HTERT RPE-1 (cell line): ENCODE results near the gene CEP131.

Experiments used
- in situ Hi-C: fragments of 300-500 bp; cut with MboI; formaldehyde crosslinking; loops from 4 replicates; pipeline ENCODE4 v1.14.3; 2020; ENCODE audit warnings: low sequenced_read_pairs

The CEP131 gene

DNA sequence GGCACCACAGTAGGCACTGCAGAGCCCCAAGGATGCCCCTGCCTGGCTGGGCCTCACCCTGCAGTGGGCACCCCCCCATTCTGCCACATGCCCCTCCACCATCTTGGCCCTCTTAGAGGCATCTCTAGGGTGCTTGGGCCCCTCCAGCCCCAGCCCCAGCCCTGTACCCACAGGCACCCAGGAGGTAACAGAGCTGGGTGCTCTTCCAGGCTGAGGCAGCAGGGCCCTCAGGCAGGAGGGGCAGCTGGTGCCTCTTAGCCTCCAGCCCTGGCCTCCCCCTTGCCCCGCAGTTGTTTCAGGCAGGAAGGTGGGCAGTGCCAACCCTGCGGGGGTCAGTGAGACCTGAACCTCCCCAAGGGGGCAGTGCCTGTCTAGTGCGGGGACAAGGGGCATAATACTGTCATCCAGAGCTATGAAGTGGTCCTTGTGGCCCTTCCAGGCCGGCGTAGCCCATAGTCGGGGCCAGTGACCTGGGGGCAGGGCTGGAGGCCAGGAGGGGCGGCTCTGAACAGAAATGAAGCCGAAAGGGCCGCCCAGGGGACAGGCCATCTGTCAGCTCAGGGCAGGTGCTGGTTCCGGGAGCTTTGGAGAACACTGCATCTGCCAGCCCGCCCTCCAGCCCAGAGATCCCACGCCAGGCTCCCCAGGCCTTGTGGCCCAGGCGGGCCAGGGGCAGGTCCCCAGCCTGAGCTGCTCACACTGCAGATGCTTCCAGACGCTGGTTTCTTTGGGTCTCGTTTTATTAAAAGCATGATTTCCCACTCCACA is 51.9 kb downstream of the CEP131 start:
- in situ Hi-C loops = no loop called here

DNA sequence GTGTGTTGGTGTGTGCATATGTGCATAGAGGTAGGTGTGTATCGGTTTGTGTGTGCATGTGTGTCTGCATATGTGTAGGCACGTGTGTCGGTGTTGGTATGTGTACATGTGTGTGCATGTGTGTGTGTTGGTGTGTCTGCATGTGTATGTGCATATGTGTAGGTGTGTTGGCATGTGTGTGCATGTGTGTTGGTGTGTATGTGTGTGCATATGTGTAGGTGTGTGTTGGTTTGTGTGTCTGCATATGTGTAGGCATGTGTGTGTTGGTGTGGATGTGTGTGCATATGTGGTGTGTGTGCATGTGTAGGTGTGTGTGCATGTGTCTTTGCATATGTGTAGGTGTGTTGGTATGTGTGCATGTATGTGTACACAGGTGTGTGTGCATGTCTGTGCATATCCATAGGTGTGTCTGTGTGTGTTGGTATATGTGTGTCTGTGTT is 52.9 kb downstream of the CEP131 start:
- in situ Hi-C loops = no loop called here

DNA sequence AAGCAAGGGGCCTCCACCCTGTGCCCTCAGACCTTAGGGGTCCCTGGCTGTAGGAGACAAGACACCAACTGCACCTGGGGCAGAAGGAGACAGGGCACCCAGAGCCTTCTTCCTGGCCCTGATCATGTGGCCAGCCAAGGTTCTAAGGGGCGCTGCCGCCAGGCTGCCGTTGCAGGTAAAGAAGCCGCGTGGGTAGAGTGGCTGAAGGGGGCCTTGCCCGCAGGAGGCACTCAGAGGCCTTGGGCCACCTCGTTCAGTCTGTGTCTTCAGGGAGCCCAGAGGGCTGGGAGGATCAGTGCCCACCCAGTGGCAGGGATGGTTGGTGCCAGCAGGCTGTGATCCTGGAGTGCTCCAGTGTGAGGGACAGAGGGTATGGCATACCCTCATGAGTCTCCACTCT is 55.1 kb downstream of the CEP131 start:
- in situ Hi-C loops = no loop called here

DNA sequence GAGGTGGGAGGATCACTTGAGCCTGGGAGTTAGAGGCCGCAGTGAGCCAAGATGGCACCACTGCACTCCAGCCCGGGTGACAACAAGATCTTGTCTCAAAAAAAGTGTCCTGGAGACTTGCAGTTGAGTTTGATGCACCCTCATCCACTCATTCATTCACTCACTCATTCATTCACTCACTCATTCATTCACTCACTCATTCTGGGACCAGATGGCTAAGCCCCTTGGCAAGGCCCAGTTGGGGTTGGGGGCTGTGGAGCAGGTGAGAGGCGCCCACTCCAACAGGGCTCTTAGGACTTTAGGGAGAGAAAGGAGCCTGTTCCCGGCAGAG is 55.6 kb downstream of the CEP131 start:
- in situ Hi-C loops = no loop called here

DNA sequence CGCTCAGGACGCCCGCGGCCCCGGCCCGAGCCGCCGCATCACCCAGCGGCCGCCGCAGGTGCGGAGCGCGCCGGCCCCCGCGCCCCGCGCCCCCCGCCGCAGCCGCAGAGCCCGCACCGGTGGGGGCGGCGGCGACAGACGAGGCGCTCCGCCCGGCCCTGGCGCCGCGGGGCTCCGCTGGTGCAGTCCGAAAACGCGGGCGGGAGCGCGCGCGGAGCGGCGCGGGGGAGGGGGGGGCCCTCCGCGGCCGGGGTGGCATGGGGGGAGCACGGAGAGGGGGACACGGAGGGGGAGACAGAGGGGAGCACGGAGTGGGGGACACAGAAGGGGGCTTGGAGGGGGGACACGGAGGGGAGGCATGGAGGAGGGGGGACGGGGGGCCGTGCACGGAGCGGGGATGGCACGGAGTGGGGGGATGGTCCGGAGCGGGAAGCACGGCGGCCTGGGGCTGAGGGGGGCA is 56.7 kb downstream of the CEP131 start, which contains the start of gene AATK:
TSS of gene AATK (minus strand) at position 189 of the 460 bp plus-strand sequence. CDS start 229 bp downstream, outside the sequence.
- in situ Hi-C loops = no loop called here

GRCh38 chr17:81165246-81166032 is 57.3 kb downstream of the CEP131 start, which contains the start of gene PVALEF:
Gene PVALEF (plus strand): TSS chr17:81165507. CDS start chr17:81181227, 15,720 bp downstream.
- in situ Hi-C loops = no loop called here

DNA sequence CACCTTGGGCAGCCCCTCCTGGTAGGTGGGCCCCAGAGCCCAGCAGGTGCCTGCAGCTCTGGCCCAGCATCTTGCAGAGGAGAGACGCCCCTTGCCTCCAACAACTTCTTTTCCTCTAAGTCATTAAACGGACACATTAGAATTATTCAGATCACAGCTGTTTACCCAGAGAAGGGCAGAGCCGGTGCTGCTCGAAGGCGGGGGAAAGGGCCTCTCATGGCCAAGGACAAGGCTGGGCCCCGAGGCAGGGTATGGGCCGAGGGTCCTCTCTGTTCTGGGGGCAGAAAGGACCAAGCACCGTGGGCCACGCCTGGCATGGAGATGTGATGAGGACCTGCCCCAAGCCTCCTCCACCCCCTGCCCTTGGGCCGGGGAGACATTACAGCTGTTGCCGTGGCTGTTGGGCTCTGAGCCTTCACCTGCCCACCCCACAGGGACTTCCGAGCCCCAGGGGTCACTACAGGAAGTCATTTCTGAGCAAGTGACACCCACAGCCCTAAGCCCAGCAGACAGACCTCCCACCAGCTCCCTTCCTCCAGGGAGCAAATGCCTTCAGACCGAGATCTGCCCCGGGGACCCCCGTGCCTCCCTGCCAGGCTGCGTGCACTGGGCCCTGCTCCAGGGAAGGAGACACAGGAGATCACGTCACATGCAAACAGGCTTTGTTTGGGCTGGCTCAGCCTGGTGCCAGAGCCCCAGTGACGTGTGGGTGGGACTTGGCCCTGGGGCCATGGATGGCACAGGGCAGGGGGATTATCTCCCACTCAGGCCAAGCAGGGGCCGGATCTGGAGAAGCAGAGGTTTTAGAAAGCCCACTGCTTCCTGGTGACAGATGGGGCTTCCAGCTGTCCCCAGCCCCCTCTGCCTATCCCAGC is 58.2 kb downstream of the CEP131 start:
- in situ Hi-C loops = no loop called here

DNA sequence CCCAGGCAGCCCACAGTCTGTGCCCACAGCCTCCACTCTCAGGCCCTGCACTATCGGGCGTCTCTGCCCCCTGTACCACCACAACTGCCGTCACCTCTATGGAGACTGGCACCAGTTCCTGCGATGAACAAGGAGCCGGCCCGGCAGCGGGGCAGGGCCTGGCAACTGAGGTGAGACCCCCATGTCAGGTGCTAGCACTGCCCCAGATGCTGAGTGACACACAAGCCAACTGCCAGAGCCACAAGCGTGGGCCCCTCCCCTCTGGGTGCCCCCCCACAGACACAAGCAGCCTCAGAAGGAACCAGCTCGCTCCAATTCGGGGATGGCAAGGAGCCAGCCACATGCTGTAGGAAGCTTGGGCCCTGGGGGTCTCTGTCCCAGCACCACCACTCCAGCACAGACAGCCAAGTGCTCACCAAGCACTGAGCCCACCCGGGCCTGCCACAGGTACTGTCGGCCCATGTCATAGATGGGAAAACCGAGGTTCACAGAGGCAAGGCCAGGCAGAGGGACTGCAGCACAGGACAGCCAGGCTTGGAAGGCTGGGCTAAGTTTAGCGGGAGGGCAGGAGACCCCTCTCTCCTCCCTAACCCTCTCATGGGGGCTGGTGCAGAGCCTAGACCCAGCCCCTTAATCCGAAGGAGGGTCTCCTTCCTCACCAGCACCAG is 58.9 kb downstream of the CEP131 start:
- in situ Hi-C loops = no loop called here

- in situ Hi-C loops = no loop called here
These were observed 59.6 kb downstream of the CEP131 start for GRCh38 chr17:81163051-81163695.

GRCh38 chr17:81162491-81162890 is 60.3 kb downstream of the CEP131 start:
- in situ Hi-C loops = no loop called here

GRCh38 chr17:81161972-81162371 is 60.8 kb downstream of the CEP131 start:
- in situ Hi-C loops = no loop called here

DNA sequence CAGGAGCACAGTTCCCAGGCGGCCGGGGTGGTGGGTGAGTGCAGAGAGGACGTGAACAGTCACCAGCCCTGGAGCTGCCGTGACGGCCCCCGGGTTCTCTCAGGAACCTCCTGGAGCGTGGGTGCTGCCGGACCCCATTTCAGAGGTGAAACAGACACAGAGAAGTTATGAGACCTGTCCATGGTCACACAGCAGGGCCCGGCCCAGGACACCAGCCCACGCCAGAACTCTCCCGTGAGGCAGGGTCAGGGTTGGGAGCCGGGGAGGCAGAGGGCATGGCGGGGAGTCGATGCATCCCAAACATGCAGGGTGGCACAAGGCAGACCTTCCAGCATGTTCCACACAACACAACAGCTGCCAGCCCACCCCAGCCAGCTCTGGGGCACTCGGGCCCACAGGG is 61.2 kb downstream of the CEP131 start:
- in situ Hi-C loops = no loop called here

DNA sequence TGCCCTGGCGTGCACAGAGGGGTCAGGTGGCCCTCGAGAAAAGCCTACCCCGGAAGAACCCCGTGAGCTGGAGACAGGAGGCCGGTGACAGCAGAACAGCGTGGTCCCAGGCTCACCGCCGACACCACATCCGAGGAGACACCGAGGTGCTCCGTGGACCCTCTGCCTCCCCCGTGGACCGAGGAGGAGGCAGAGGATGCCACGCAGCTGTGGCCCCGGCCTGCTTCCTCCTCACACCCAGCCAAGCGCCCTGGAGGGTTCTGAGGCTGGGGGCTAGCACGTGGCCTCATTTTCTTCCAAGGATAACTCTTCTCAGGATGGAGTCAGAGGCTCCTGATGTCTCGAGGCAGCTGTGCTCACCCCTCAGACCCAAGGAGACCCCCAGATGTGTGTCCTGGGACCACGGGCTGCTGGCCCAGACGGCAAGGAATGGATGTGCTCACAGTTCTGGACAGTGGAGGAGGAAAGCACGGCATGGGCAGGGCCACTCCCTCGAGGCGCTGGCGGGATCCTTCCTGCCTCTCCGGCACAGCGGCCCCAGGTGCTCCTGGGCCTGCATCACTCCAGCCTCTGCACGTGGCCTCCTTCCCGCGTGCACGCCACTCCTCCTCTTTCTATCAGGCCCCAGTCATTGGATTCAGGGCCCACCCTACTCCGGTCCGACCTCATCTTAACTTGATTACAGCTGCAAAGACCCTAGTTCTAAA is 61.9 kb downstream of the CEP131 start:
- in situ Hi-C loops = no loop called here

GRCh38 chr17:81160306-81160705 is 62.5 kb downstream of the CEP131 start:
- in situ Hi-C loops = no loop called here

DNA sequence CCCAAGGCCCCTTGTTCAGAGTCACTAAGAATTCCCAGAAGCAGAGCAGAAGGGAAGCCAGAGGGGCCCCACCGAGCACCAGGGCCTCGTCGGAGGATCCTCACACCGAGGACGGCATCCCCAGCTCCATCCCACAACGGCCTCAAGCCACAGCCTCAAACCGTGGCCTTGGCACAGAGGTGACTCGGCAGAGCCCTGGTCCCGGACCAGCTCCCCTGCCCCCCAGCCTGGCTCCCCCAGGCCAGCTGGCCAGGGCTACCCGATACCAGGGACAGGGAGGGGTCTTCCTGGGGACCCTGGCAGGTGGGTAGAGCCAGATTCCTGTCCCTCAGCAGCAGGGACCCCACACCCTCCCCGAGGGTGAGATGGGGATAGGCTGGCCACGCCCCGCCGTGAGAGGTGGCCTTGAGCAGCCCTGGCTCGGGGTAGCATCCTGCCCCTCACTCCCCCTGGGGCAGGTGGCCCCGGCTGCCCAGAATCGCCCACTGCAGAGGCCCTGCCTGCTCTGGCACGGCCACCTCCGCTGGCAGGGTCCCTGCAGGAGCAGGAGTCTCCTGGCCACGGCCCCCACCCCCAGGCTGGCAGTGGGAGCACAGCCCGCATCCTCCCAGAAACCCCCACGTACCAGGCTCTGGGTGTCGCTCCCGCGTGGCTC is 63.0 kb downstream of the CEP131 start:
- in situ Hi-C loops = no loop called here

DNA sequence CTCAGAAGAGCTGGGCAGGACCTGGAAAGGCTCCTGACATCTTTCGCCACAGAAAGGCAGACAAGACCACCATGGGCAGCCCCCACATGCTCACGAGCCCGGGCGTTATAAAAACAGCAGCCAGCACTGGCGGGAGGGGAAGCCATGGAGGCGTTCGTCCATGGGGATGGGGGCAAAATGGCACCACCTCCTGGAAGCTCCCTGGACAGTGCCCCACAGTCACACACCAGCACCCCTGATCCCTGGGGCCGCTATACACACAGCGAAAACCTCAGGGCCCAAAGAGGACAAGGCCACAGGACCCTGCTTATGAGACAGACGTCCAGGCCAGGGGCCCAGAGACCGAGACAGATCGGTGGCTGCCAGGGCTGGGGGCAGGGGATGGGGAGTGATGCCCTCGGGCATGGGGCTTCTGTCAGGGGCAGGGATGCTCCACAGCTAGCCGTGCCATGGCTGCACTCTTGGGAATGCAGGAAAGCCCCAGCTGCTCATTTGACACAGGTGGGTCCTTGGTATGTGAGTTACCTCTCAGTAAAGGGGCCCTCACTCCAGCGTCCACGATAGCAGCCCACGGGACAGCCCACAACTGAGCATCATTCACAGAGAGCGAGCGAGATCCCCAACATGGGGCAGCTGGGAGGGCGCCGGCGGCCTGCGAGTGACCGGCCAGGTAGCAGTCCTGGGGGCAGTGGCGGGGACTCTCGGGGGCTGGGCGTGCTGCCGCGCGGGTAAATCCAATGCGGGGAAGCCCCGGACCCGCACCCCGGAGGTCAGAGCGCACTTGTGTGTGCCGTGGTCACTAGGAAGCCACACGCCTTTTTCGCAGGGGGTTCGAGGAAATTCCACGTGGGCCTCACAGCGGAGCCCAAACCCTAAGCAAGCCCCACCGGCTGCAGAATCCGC is 63.8 kb downstream of the CEP131 start:
- in situ Hi-C loops = no loop called here

DNA sequence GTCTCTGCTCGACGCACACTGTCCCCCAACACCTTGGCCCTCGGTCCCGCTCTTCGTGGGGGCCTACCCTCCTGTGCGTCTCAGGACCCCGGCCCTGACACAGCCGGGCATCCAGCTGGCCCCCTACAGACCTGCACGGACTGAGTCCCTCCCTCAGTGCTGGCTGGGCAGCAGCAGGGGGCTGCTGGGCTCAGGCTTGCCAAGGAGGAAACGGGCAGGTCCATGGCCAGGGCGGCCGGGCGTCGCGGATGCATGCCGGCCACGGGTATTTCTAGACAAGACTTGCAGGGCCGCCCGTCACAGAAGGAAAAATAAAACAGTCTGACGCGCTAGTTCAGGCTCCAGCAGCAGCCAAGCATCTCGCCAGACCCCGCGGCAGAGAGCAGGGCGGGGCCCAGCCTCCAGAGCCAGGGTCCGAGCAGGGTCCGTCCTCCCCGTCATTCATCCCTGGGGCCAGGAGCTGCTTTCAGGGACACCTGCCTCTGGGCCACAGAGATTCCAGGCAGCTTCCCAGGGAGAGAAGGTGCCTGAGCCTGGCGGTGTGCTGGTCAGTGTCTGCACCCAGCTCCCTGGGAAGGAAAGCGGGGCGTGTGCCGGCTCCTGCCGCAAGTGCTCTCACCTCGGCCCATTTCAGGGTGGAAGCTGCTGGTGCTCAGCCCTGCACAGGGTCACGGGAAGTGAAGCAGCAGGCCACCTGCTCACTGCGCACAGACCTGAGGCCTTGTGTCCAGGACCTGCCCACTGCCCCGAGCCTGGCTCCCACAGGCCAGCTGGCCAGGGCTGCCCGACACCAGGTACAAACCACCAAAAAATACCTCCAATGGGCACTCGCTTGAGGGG is 64.7 kb downstream of the CEP131 start:
- in situ Hi-C loops = no loop called here
